ENCODE results near the gene RAC3. TPM values are rescaled to one million over a fixed set of nuclear protein-coding genes. Genes with fewer than 3 reads are reported as not detected.

Gene RAC3
- total and polyA plus RNA-seq, 2 of the 8 experiments (the other 6 are each of a cell fraction or from before 2014, with no cell fraction given): 177 to 299 TPM

DNA sequence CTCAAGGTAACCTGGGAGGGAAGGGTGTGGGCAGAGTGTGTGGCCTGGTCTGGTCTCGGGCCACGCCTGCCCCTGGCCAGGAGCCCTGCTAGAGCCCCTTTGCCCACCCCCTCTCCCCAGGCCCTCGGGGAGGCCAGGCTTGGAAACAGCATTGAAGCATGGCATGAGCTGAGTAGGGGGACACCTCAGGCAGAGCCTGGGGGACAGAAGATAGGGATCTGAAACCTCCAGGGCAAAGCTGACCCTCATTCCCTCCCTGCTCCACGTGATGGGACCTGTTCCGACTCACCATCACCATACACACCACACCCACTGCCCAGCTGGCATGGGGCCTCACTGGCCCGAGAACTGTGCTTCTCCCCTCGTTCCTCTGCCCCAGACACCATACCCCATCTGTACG is 17.6 kb downstream of the RAC3 start:
- no peak overlapping the region for H4K8ac ChIP-seq (ENCODE audit: extremely low read depth, insufficient read depth, low read length)
- H2BK5ac ChIP-seq (ENCODE audit: low read depth, low read length): no peak overlapping the region
- H3K79me2 ChIP-seq (ENCODE audit: control insufficient read depth in 1 of 2, insufficient read depth in 2 of 2, low read length in 2 of 2): peaks cover 0 to 12% of the 10 kb centered on the region in 2 experiments; a peak in 1 of 4 replicates
- no peak overlapping the region for H3K4me3 ChIP-seq (ENCODE audit: extremely low read depth in 1 of 4, insufficient read depth in 2 of 4, low read depth in 3 of 4, low read length in 4 of 4)
- no peak overlapping the region for H4K91ac ChIP-seq (replicated peaks; ENCODE audit: insufficient read length, low read length)
- ChIA-PET CTCF (ENCODE audit: partially characterized antibody) (interaction anchor here (1.1 to 1.7 kb wide), 4 partner anchors 9 to 25 kb away, joined by 3 to 6 read pairs (median 4); no protein-coding TSS in a partner anchor), POLR2A (ENCODE audit: partially characterized antibody) (interaction anchor here (1.4 to 13.2 kb wide), 4 partner anchors 8 to 346 kb away, joined by 3 to 161 read pairs (median 8); partner anchors contain the start of genes CENPX, DUS1L, LRRC45 and MRPL12)
- H2BK120ac ChIP-seq (replicated peaks; ENCODE audit: low read depth, low read length): no peak overlapping the region
- H2AFZ ChIP-seq (ENCODE audit: low read length): no peak overlapping the region
- DNase-seq (ENCODE audit: low read depth in 1 of 2, low spot score in 2 of 2) (no peak), FAIRE-seq (no peak)
- H2BK20ac ChIP-seq (ENCODE audit: low read length): no peak overlapping the region
- H4K5ac ChIP-seq (ENCODE audit: insufficient read length, low read depth, low read length): no peak overlapping the region
- H3K36me3 ChIP-seq (ENCODE audit: control insufficient read depth in 2 of 4, insufficient read depth in 4 of 4, low read length in 3 of 4): peaks cover 0 to 9% (median 3%) of the 10 kb centered on the region in 4 experiments; a peak in 3 of 8 replicates
- WGBS, 2 experiments (ENCODE audit: extremely low coverage in 1 of 2, insufficient coverage in 1 of 2, insufficient read length in 1 of 2, insufficient replicate concordance in 2 of 2, low coverage in 1 of 2, low lambda C conversion rate in 2 of 2, missing lambda C conversion rate in 1 of 2): 88% methylated on average over 6 of the region's 8 CpGs; no CpG with 5 or more reads in 1 of the 2 experiments
- peaks cover 4 to 7% of the 10 kb centered on the region in 2 experiments for H4K20me1 ChIP-seq (replicated peaks in 1 of 2; ENCODE audit: control insufficient read depth in 1 of 2, insufficient read depth in 2 of 2, low read length in 2 of 2)
- peaks cover 0 to 11% (median 6%) of the 10 kb centered on the region in 4 experiments; a peak in 5 of 7 replicates for H3K4me1 ChIP-seq (replicated peaks in 1 of 4; ENCODE audit: control insufficient read depth in 3 of 4, insufficient read depth in 4 of 4, low read length in 3 of 4)
- no peak overlapping the region for H2AK5ac ChIP-seq (ENCODE audit: low read depth, low read length)
- H3K9me3 ChIP-seq (ENCODE audit: insufficient read depth in 2 of 2, low read depth in 1 of 2, low read length in 1 of 2): no peaks in the 10 kb centered on the region
- no peak overlapping the region for H3K4me2 ChIP-seq (ENCODE audit: insufficient read depth in 1 of 2, low read depth in 2 of 2, low read length in 2 of 2)
- H3K27me3 ChIP-seq (replicated peaks in 1 of 4; ENCODE audit: control insufficient read depth in 3 of 4, extremely low read depth in 1 of 4, insufficient read depth in 3 of 4, low read length in 3 of 4): no peaks in the 10 kb centered on the region; a peak in 1 of 7 replicates
- H3K27ac ChIP-seq (ENCODE audit: low read depth, low read length): no peak overlapping the region
- peaks cover 6% of the 10 kb centered on the region; the same call in 1 of the 2 replicates for H3K79me1 ChIP-seq (ENCODE audit: low read depth, low read length)
- H3K23me2 ChIP-seq (ENCODE audit: low read depth, low read length): peaks cover 6% of the 10 kb centered on the region; the same call in 1 of the 2 replicates
- H3K18ac ChIP-seq (ENCODE audit: extremely low read depth, low read length): no peak overlapping the region
- H2BK15ac ChIP-seq (ENCODE audit: low read length): no peak overlapping the region
- H3K14ac ChIP-seq (ENCODE audit: insufficient read length): no peak overlapping the region
- H3K23ac ChIP-seq (ENCODE audit: insufficient read length): no peak overlapping the region
- no peak overlapping the region for H2BK12ac ChIP-seq (ENCODE audit: low read depth, low read length)
- H3K4ac ChIP-seq (replicated peaks; ENCODE audit: insufficient read length, low read depth, low read length): no peak overlapping the region
- H3K9ac ChIP-seq (replicated peaks in 1 of 4; ENCODE audit: extremely low read depth in 1 of 4, low read depth in 3 of 4, low read length in 3 of 4): no peak overlapping the region
- H3K56ac ChIP-seq (replicated peaks; ENCODE audit: insufficient read length, low read depth, low read length): no peak overlapping the region
- no peak for TF ChIP-seq SRF (IDR thresholded peaks at IDR 0.05; ENCODE audit: low read depth, low read length)

All from H1 (cell line).